H1 (cell line): ENCODE measurements around the gene KCNC3. TPM values are rescaled to one million over a fixed set of nuclear protein-coding genes. Genes with fewer than 3 reads are reported as not detected.

ENCODE experiments used
- CTCF ChIA-PET: fragments of 300-600 bp; sonication (Branson Sonifier 250); formaldehyde crosslinking; loops from one replicate; lab custom pipeline; 2021; ENCODE audit not compliant: partially characterized antibody; lab: Charles Lee
- POLR2A ChIA-PET: fragments of 300-600 bp; sonication (Branson Sonifier 250); formaldehyde crosslinking; loops from one replicate; lab custom pipeline; 2021; ENCODE audit warnings: inconsistent platforms; ENCODE audit not compliant: partially characterized antibody; lab: Charles Lee
- DNase-seq, 2 experiments: peaks; one replicate each; pipeline versions ENCODE4 v3.0.0 to v3.0.0-alpha.2; 2010 to 2022; ENCODE audit warnings: low spot score in 2 of 2, low read depth in 1 of 2, mixed read lengths in 1 of 2
- FAIRE-seq: peaks from 2 replicates; lab custom pipeline; 2011; peaks lifted over from hg19 to GRCh38; lab: Jason Lieb, UNC
- H2AFZ ChIP-seq: 2 replicates; pipeline ENCODE4 v1.8.1; 2012; ENCODE audit warnings: low read length, inconsistent platforms
- H2AK5ac ChIP-seq: 2 replicates; pipeline ENCODE4 v1.6.1; 2013; ENCODE audit warnings: low read depth, low read length
- H2BK120ac ChIP-seq: replicated peaks from 2 replicates; pipeline ENCODE3; 2013; ENCODE audit warnings: low read depth, low read length, inconsistent platforms
- H2BK12ac ChIP-seq: 2 replicates; pipeline ENCODE4 v1.6.1; 2013; ENCODE audit warnings: low read depth, low read length
- H2BK15ac ChIP-seq: 2 replicates; pipeline ENCODE4 v1.6.1; 2013; ENCODE audit warnings: low read length
- H2BK20ac ChIP-seq: 2 replicates; pipeline ENCODE4 v1.6.1; 2013; ENCODE audit warnings: low read length
- H2BK5ac ChIP-seq: 2 replicates; pipeline ENCODE4 v1.6.1; 2013; ENCODE audit warnings: low read depth, low read length
- H3K14ac ChIP-seq: 2 replicates; pipeline ENCODE4 v1.6.1; 2013; ENCODE audit warnings: inconsistent platforms; ENCODE audit not compliant: insufficient read length
- H3K18ac ChIP-seq: 2 replicates; pipeline ENCODE4 v1.6.1; 2013; ENCODE audit warnings: low read length; ENCODE audit errors: extremely low read depth
- H3K23ac ChIP-seq: 2 replicates; pipeline ENCODE4 v1.6.1; 2013; ENCODE audit warnings: inconsistent platforms; ENCODE audit not compliant: insufficient read length
- H3K23me2 ChIP-seq: 2 replicates; pipeline ENCODE4 v1.6.1; 2013; ENCODE audit warnings: low read depth, low read length
- H3K27ac ChIP-seq: 2 replicates; pipeline ENCODE4 v1.6.1; 2011; ENCODE audit warnings: low read depth, low read length, inconsistent platforms
- H3K27me3 ChIP-seq, 4 experiments: replicated peaks in 1 of 4; 1 replicate in 1 of 4; 2 replicates in 3 of 4; pipeline versions ENCODE4 v1.6.1 to v1.8.1; 2011 to 2013; ENCODE audit warnings: low read length in 3 of 4, mild to moderate bottlenecking in 3 of 4, inconsistent platforms in 2 of 4, mixed read lengths in 2 of 4, moderate library complexity in 1 of 4; ENCODE audit not compliant: control insufficient read depth in 3 of 4, insufficient read depth in 3 of 4; ENCODE audit errors: extremely low read depth in 1 of 4
- H3K36me3 ChIP-seq, 4 experiments: 2 replicates each; pipeline versions ENCODE4 v1.6.1 to v1.8.1; 2011 to 2013; ENCODE audit warnings: mild to moderate bottlenecking in 4 of 4, low read length in 3 of 4, moderate library complexity in 2 of 4, control low read depth in 1 of 4, inconsistent platforms in 1 of 4; ENCODE audit not compliant: insufficient read depth in 4 of 4, control insufficient read depth in 2 of 4
- H3K4ac ChIP-seq: replicated peaks from 2 replicates; pipeline ENCODE3; 2013; ENCODE audit warnings: low read length, low read depth, mixed read lengths, inconsistent platforms; ENCODE audit not compliant: insufficient read length
- H3K4me1 ChIP-seq, 4 experiments: replicated peaks in 1 of 4; 1 replicate in 1 of 4; 2 replicates in 3 of 4; pipeline versions ENCODE4 v1.6.1 to v1.8.1; 2011 to 2013; ENCODE audit warnings: low read length in 3 of 4, inconsistent platforms in 2 of 4, mixed read lengths in 1 of 4; ENCODE audit not compliant: insufficient read depth in 4 of 4, control insufficient read depth in 3 of 4
- H3K4me2 ChIP-seq, 2 experiments: 2 replicates each; pipeline versions ENCODE4 v1.6.1 to v1.8.1; 2011 to 2013; ENCODE audit warnings: low read depth in 2 of 2, low read length in 2 of 2, control low read depth in 1 of 2, inconsistent platforms in 1 of 2, mild to moderate bottlenecking in 1 of 2; ENCODE audit not compliant: insufficient read depth in 1 of 2
- H3K4me3 ChIP-seq, 4 experiments: fragments of 200-600, 300-600 bp in 1 of 4; sonication (generic), shearing (Covaris generic), sonication (Bioruptor Twin) in 1 of 4; 2 replicates each; pipeline versions ENCODE4 v1.5.1 to v1.8.1; 2011 to 2016; ENCODE audit warnings: low read length in 4 of 4, low read depth in 3 of 4, control low read depth in 2 of 4, inconsistent platforms in 2 of 4, mild to moderate bottlenecking in 2 of 4, mixed read lengths in 1 of 4, moderate library complexity in 1 of 4; ENCODE audit not compliant: insufficient read depth in 2 of 4; ENCODE audit errors: extremely low read depth in 1 of 4
- H3K56ac ChIP-seq: replicated peaks from 2 replicates; pipeline ENCODE3; 2013; ENCODE audit warnings: low read depth, mild to moderate bottlenecking, mixed read lengths, low read length, inconsistent platforms; ENCODE audit not compliant: insufficient read length
- H3K79me1 ChIP-seq: 2 replicates; pipeline ENCODE4 v1.6.1; 2013; ENCODE audit warnings: low read depth, low read length, control low read depth
- H3K79me2 ChIP-seq, 2 experiments: 2 replicates each; pipeline versions ENCODE4 v1.6.1 to v1.8.1; 2012 to 2013; ENCODE audit warnings: low read length in 2 of 2, mild to moderate bottlenecking in 2 of 2, inconsistent platforms in 1 of 2; ENCODE audit not compliant: insufficient read depth in 2 of 2, control insufficient read depth in 1 of 2
- H3K9ac ChIP-seq, 4 experiments: replicated peaks in 1 of 4; 1 replicate in 1 of 4; 2 replicates in 3 of 4; pipeline versions ENCODE4 v1.6.1 to v1.8.1; 2011 to 2013; ENCODE audit warnings: low read depth in 3 of 4, low read length in 3 of 4, control low read depth in 2 of 4, mild to moderate bottlenecking in 2 of 4, moderate library complexity in 2 of 4, inconsistent platforms in 1 of 4; ENCODE audit errors: extremely low read depth in 1 of 4
- H3K9me3 ChIP-seq, 2 experiments: 2 replicates each; pipeline versions ENCODE4 v1.6.1 to v1.8.1; 2012 to 2013; ENCODE audit warnings: mild to moderate bottlenecking in 2 of 2, moderate library complexity in 2 of 2, control low read depth in 1 of 2, inconsistent platforms in 1 of 2, low read depth in 1 of 2, low read length in 1 of 2, mixed read lengths in 1 of 2; ENCODE audit not compliant: insufficient read depth in 2 of 2
- H4K20me1 ChIP-seq, 2 experiments: replicated peaks in 1 of 2; 2 replicates each; pipeline versions ENCODE3 to v1.8.1; 2011 to 2013; ENCODE audit warnings: inconsistent platforms in 2 of 2, low read length in 2 of 2, mild to moderate bottlenecking in 1 of 2; ENCODE audit not compliant: insufficient read depth in 2 of 2, control insufficient read depth in 1 of 2
- H4K5ac ChIP-seq: 2 replicates; pipeline ENCODE4 v1.6.1; 2013; ENCODE audit warnings: low read length, low read depth, mixed read lengths, inconsistent platforms; ENCODE audit not compliant: insufficient read length
- H4K8ac ChIP-seq: 2 replicates; pipeline ENCODE4 v1.8.0; 2013; ENCODE audit warnings: mild to moderate bottlenecking, moderate library complexity, low read length, inconsistent platforms; ENCODE audit not compliant: insufficient read depth; ENCODE audit errors: extremely low read depth
- H4K91ac ChIP-seq: replicated peaks from 2 replicates; pipeline ENCODE3; 2013; ENCODE audit warnings: low read length, mixed read lengths, inconsistent platforms; ENCODE audit not compliant: insufficient read length
- BRCA1 ChIP-seq: IDR thresholded peaks from 2 replicates; pipeline ENCODE4 v1.6.1; 2012; ENCODE audit warnings: low read depth, low read length, improper control_type of control experiment
- CEBPB ChIP-seq: IDR thresholded peaks from 2 replicates; pipeline ENCODE4 v1.6.1; 2012; ENCODE audit warnings: low read depth, low read length
- CREB1 ChIP-seq: IDR thresholded peaks from 2 replicates; pipeline ENCODE4 v1.6.1; 2012; ENCODE audit warnings: inconsistent platforms
- EGR1 ChIP-seq: IDR thresholded peaks from 2 replicates; pipeline ENCODE4 v1.6.1; 2011; ENCODE audit warnings: low read depth, low read length, borderline replicate concordance
- GTF2F1 ChIP-seq: IDR thresholded peaks from 2 replicates; pipeline ENCODE4 v1.6.1; 2012; ENCODE audit warnings: low read depth, low read length, improper control_type of control experiment, borderline replicate concordance
- KDM4A ChIP-seq: IDR thresholded peaks from one replicate; pipeline ENCODE4 v1.7.1; 2012; ENCODE audit warnings: low read depth, mild to moderate bottlenecking, moderate library complexity, low read length, inconsistent platforms; ENCODE audit not compliant: severe bottlenecking
- NANOG ChIP-seq: IDR thresholded peaks from 2 replicates; pipeline ENCODE4 v1.6.1; 2011; ENCODE audit warnings: low read length, low read depth, mild to moderate bottlenecking, inconsistent platforms; ENCODE audit not compliant: insufficient read depth, poor library complexity, severe bottlenecking
- RFX5 ChIP-seq: IDR thresholded peaks from 2 replicates; pipeline ENCODE4 v1.6.1; 2011; ENCODE audit warnings: low read depth, low read length, improper control_type of control experiment, borderline replicate concordance
- SIN3A ChIP-seq, 2 experiments: IDR thresholded peaks in 1 of 2; conservative IDR thresholded peaks in 1 of 2; 2 replicates each; pipeline ENCODE4 v1.6.1; 2011 to 2012; ENCODE audit warnings: low read length in 2 of 2, improper control_type of control experiment in 1 of 2, low read depth in 1 of 2, mild to moderate bottlenecking in 1 of 2
- SIRT6 ChIP-seq: IDR thresholded peaks from one replicate; pipeline ENCODE4 v1.7.1; 2012; ENCODE audit warnings: low read length, inconsistent platforms
- SP2 ChIP-seq: IDR thresholded peaks from 2 replicates; pipeline ENCODE4 v1.6.1; 2012; ENCODE audit warnings: mild to moderate bottlenecking, low read length, inconsistent platforms
- TAF1 ChIP-seq: IDR thresholded peaks from 2 replicates; pipeline ENCODE4 v1.6.1; 2011; ENCODE audit warnings: mild to moderate bottlenecking, low read depth, low read length
- TAF7 ChIP-seq: optimal IDR thresholded peaks from 2 replicates; pipeline ENCODE3; 2011; ENCODE audit warnings: low read depth, mild to moderate bottlenecking, inconsistent platforms, low read length, moderate library complexity, borderline replicate concordance
- TCF12 ChIP-seq: IDR thresholded peaks from 2 replicates; pipeline ENCODE4 v1.6.1; 2011; ENCODE audit warnings: low read depth, mild to moderate bottlenecking, low read length
- WGBS, 2 experiments: shearing (Covaris generic) in 1 of 2; methylation state at CpG; one replicate each; pipeline versions ENCODE4 v1.1.6 to v1.1.7; 2013 to 2015; ENCODE audit warnings: low lambda C conversion rate in 2 of 2, mixed read lengths in 2 of 2, inconsistent platforms in 1 of 2, low coverage in 1 of 2, missing lambda C conversion rate in 1 of 2; ENCODE audit not compliant: insufficient replicate concordance in 2 of 2, insufficient coverage in 1 of 2, insufficient read length in 1 of 2; ENCODE audit errors: extremely low coverage in 1 of 2, missing lambda C conversion rate in 1 of 2; 5-methylcytosine and 5-hydroxymethylcytosine counted together
- polyA plus RNA-seq, 7 experiments: library from polyadenylated mRNA; depleted of rRNA in 3 of 7; stranded (reverse) in 5 of 7; unstranded in 2 of 7; fragments of >200 nt in 5 of 7; fragments of 200-250 nt in 2 of 7; gene quantifications; 1 replicate in 5 of 7; 2 replicates in 1 of 7; 4 replicates in 1 of 7; pipeline versions ENCODE4 v1.2.1 to v1.2.3, GENCODE V29; 2011 to 2013; ENCODE audit warnings: missing spikeins in 2 of 7, mixed read lengths in 2 of 7
- total RNA-seq: library from RNA; stranded (reverse); fragmentation: NEBNext Ultra II Directional; extraction: Animal tissue kit (Norgen Biotek cat#: 25700); gene quantifications from 2 replicates; pipeline ENCODE4 v1.2.1, GENCODE V29; 2021

KCNC3 gene
- total and polyA plus RNA-seq, 2 of the 8 experiments (the other 6 are each of a cell fraction or from before 2014, with no cell fraction given): 3.9 to 7.2 TPM

GRCh38 chr19:50344661-50345318 is 15.6 kb upstream of the KCNC3 start:
- Histone ChIP-seq H3K27ac (no peak overlapping the region), H3K79me1 (no peaks in the 10 kb centered on the region), H3K4me2 (no peak overlapping the region), H3K18ac (no peak overlapping the region), H2BK20ac (no peak overlapping the region), H2AK5ac (no peak overlapping the region), H3K4ac (no peak overlapping the region), H2BK12ac (no peak overlapping the region), H2BK5ac (no peak overlapping the region), H4K20me1 (no peaks in the 10 kb centered on the region), H3K9ac (no peak overlapping the region), H3K23me2 (no peaks in the 10 kb centered on the region), H3K4me3 (no peak overlapping the region), H2AFZ (no peak overlapping the region), H4K5ac (no peak overlapping the region), H2BK15ac (no peak overlapping the region), H3K9me3 (no peaks in the 10 kb centered on the region), H2BK120ac (no peak overlapping the region), H4K8ac (no peak overlapping the region), H3K56ac (no peak overlapping the region), H4K91ac (no peak overlapping the region), H3K4me1 (no peaks in the 10 kb centered on the region; a peak in 1 of 7 replicates), H3K36me3 (0 out of 8 replicates have a peak, but pooled peaks cover 0 to 3% (median 0%) of the 10 kb centered on the region in 4 experiments), H3K27me3 (no peaks in the 10 kb centered on the region), H3K79me2 (no peaks in the 10 kb centered on the region), H3K23ac (no peak overlapping the region), H3K14ac (no peak overlapping the region)
- POLR2A ChIA-PET: interaction anchor here (1.2 kb wide), 1 partner anchor 9 kb away, joined by 3 read pairs; no protein-coding TSS in a partner anchor
- 89% methylated on average over 8 of the region's 8 CpGs; no CpG with 5 or more reads in 1 of the 2 experiments for WGBS, 2 experiments
- CTCF ChIA-PET: interaction anchor here (1.3 kb wide), 1 partner anchor 13 kb away, joined by 3 read pairs; no protein-coding TSS in a partner anchor
- FAIRE-seq (no peak), DNase-seq (no peak)
- TF ChIP-seq EGR1 (no peak), SIRT6 (no peak), TAF1 (no peak), SP2 (no peak), TAF7 (no peak), CEBPB (no peak), RFX5 (no peak), BRCA1 (no peak), SIN3A (conservative IDR thresholded peaks at IDR 0.05 in 1 of 2, IDR thresholded peaks at IDR 0.05 in 1 of 2; ENCODE audit: low read depth in 1 of 2, low read length in 2 of 2) (no peak), CREB1 (no peak), GTF2F1 (no peak), TCF12 (no peak), NANOG (no peak), KDM4A (no peak)
